GM19023 (cell line): ENCODE measurements around the gene FOXD4L3.
"Not testable (repeated sequence)": the region's sequence is repeated elsewhere in the genome, so short reads cannot be mapped to it uniquely, and the experiment has no call there.

ENCODE experiments used
- ATAC-seq: cut with Tn5 transposase; IDR thresholded peaks from one replicate; pipeline ENCODE4 v1.9.1; 2021; ENCODE audit warnings: mild to moderate bottlenecking, moderate library complexity; ENCODE audit not compliant: unreplicated experiment

Gene FOXD4L3

GRCh38 chr9:68302567-68302966, at the start of gene FOXD4L3:
TSS of gene FOXD4L3 (plus strand) at chr9:68302867. CDS start at chr9:68302952, 85 bp downstream.
- ATAC-seq = not testable (repeated sequence)

GRCh38 chr9:68281041-68281440, 21.6 kb upstream of the FOXD4L3 start:
- not testable (repeated sequence) for ATAC-seq

DNA sequence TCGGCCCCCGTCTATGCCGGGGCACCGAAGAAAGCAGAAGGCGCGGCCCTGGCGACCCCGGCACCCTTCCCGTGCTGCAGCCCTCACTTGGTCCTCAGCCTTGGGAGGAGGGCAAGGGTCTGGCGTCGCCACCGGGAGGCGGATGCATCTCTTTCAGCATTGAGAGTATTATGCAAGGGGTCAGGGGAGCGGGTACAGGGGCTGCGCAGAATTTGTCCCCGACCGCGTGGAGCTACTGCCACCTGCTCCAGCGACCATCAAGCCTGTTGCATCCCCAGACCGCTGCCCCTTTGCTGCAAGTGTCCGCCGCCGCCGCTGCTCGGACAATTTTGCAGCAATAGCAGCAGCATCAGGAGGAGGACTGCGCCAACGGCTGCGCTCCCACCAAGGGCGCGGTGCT, 1.1 kb downstream of the FOXD4L3 start:
- not testable (repeated sequence) for ATAC-seq

GRCh38 chr9:68304212-68304611, 1.5 kb downstream of the FOXD4L3 start:
- ATAC-seq = not testable (repeated sequence)

DNA sequence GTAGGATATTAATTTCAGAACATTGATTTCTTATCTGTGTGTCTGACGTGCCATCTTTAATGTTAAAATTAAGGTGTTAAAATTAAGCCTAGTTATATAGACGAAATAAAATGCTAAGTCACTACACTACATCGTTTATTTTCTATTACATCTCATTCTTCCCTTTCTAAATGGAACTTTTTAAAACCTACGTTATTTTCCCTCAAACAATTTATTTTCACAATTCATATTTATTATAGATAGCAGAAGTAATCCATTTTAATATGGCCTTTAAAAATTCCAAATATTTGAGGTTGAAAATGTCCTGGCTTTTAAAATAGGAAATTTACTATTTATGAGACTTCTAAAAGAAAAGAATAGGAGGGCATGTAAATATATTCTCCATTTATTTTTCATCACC, 2.1 kb downstream of the FOXD4L3 start:
- not testable (repeated sequence) for ATAC-seq

- ATAC-seq = not testable (repeated sequence)
Measured at GRCh38 chr9:68305680-68306285, 3.1 kb downstream of the FOXD4L3 start.

DNA sequence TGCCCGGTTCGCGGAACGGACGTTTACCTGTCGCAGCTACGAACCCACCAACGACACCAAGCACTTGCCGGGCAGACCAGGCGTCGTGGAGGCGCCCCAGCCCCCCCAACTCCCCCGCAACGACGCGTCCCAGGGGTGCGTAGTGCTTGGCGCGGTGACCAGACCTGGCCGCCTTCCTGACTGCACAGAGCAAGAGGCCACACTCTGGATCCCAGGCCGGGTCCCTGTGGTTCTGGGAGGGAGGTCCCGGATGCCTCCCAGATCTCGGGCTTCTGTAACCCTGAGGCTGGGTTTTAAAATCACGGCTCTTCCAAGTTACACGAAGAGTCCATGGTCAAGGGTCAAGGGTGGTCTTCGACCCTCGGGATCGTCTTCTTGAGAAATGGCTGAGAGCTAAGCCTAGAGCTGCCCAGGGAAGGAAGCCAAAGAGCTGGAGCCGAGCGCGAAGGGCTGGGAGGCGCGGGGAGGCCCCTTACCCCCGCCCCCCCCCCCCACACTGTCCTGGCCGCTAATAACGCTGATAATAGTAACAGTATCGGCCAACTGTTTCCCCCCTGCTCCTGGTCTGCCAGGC, 3.8 kb downstream of the FOXD4L3 start:
- not testable (repeated sequence) for ATAC-seq

DNA sequence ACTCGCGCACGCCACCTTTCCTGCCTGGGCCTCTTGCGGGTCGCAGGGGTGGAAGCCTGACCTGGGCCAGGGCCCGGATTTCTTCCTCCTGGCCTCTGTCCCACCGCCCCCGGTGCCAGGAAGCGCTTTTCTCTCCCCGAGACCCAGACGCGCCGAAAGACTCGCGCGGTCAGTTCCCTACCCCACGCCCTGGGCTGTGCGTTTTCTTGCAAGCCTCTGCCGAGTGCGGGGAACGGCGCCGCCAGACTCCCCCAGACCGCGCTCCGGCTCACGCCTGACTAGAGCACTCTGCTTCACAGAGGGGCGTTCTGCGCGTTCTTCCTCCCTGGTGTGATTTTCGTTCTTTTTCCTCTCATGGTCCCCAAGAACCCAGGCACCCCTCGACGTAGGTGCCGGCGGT, 4.5 kb downstream of the FOXD4L3 start:
- not testable (repeated sequence) for ATAC-seq

DNA sequence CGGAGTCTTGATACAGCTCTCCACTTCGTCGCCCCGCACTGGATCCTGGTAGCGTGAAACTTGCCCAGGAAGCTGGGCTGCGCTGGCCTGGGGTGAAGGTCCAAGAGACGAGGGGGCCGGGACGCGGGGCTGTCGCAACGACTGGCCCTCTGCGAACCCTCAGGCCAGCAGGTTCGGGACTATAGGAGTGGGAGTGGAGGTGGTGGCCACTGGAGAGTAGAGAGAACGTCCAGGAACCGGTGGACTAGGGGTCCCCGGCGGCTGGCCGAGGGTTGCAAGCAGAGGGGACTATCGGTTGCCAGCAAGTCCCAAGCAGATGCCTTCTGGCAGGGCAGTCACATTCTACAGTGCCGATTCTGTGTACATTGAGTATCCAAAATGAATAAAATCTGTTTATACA, 5.0 kb downstream of the FOXD4L3 start:
- not testable (repeated sequence) for ATAC-seq

- not testable (repeated sequence) for ATAC-seq
Measured at GRCh38 chr9:68311208-68311607, 8.5 kb downstream of the FOXD4L3 start.

DNA sequence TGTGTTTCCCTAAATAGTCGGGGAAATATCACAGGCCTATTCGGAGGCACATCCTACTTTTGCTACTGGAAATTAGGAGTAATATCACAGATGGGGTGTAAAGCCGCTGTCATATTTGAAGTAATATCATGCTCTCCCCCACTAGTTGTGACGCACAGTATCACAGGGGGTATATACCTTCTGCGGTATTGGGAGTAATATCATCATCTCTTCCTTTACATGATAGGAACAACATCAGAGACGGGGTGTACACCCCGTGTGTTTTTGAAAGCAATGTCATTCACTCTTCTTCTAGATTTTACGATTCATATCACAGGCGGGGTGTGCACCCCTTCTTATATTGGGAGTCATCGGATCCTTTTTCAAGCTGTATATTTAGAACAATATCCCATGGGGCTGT, 15.5 kb downstream of the FOXD4L3 start:
- ATAC-seq = not testable (repeated sequence)

DNA sequence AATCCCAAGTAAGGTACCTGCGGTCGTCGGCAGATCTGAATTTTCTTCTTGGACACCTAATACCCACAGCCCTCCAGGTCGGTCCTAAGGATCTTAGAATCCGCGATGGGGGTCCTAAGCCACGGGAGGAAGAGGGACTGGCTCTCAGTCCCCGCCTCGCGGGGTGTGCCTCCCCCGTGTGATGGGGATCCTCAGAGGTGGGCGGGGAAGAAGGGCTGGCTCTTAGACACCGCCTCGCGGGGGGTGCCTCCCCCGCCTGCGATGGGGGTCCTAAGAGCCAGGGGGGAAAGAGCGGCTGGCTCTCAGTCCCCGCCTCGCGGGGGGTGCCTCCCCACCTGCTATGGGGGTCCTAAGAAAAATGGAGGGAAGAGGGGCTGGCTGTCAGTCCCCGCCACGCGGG, 21.1 kb downstream of the FOXD4L3 start:
- ATAC-seq = not testable (repeated sequence)

DNA sequence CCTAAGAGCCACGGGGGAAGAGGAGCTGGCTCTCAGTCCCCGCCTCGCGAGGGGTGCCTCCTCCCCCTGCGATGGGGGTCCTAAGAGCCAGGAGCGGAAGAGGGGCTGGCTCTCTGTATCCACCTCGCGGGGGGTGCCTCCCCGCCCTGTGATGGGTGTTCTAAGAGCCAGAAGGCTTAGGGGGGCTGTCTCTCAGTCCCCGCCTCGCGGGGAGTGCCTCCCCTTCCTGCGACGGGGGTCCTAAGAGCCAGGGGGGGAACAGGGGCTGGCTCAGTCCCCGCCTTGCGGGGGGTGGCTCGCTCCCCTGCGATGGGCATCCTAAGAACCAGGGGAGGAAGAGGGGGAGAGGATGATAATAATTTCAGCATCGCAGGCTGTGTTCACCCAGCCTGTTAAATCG, 21.9 kb downstream of the FOXD4L3 start:
- ATAC-seq = not testable (repeated sequence)

- ATAC-seq = not testable (repeated sequence)
Measured at GRCh38 chr9:68329106-68329505, 26.4 kb downstream of the FOXD4L3 start.

DNA sequence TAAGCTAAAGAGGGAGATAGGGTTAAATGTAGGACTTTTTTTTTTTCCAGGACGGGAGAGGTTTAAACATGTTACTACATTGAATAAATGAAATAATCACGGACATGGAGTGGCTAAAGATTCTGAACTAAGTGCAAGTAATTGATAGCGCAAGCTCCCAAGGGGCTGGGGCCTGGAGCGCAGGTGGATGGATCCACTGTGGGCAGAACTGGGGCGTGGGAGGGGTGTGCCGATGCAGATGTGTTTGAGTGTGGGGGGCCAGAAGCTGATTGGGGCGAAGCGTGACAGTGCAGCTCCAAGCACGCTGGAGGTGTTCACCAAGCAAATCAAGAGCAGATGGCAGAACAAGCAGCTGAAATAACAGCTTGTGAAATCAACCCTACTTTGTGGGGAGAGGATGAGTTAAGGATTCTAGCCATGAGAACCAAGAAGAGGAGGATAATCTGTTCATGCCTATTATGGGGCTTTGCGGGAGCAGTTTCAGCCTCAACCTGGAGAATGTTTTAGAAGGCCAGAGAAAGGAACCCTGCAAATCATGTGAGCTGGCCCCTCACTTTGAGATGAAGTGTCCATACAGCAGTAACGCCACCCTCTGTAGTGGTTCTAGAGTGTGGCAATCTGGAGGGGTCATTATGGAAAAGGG, 28.0 kb downstream of the FOXD4L3 start:
- not testable (repeated sequence) for ATAC-seq

DNA sequence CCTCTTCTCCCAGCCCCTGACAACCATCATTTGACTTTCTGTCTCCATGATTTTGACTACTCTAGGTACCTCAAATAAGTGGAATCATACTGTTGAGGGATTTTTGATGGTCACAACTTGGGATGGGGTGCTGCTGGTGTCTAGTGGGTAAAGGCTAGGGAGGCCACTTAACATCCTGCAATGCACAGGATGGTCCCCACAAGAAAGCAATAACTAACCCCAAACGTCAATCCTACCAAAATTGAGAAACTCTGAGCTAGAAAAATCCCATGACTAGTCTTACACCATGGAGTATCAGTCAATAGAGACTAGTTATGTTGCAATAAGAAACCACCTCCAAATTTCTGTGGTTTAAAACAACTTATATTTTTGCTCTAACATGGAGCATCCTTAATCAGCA, 29.5 kb downstream of the FOXD4L3 start:
- ATAC-seq = not testable (repeated sequence)

GRCh38 chr9:68335935-68336334, 33.3 kb downstream of the FOXD4L3 start:
- ATAC-seq = not testable (repeated sequence)

- not testable (repeated sequence) for ATAC-seq
Measured at GRCh38 chr9:68336639-68337339, 34.1 kb downstream of the FOXD4L3 start.

- ATAC-seq = not testable (repeated sequence)
Measured at GRCh38 chr9:68338000-68338399, 35.3 kb downstream of the FOXD4L3 start.

DNA sequence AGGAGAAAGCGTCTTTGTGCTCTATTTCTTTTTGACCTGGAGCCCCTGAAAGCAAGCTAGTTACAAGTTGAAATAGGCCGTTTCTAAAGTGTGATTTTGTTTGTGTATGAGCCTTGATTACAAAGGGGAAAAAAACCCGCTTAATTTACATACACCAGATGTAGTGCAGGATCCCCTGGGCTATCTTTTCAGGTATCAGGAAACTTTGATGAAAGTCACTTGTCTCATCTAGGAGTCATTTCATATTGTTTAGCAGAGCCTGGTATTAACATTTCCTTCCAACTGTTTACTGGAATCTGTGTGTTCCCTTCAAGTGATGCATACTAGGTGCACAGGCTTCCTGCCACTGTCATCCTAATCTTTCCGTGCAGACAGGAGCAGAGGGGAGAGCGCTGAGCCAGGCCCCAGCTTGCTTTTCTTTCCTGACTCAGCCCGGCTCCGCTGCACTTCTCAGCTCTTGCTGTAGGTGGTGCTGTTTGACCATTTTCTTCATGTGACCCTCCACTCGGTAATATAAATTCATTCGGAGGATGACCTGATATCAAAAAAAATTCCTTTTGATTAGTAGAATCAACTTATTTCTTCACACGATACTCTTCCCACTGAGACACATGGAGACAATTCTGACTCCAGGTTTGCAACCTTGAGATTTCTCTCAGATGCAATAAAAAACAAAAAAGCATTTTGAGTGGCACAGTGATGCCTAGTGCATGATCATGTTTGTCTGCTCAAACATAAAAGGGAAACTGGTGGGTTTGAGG, 39.8 kb downstream of the FOXD4L3 start:
- ATAC-seq = peak; percentile 92

DNA sequence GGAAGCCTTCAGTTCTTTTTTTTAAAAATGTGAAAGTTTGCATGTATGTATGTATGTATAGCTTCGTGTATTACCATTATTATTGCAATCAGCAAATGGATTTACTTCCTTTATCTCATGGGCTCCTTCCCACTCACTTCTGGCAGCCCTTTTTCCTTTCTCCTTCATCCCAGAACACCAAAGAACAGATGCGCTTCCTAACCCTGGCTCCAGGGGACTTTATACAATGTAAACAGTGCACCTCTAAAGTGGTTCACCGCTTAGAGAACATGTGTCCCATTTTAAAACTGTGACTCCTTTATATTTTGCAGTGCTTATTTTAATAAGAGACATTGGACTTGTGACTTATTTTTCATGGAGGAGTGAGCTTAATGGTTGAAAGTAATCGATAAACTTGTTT, 40.6 kb downstream of the FOXD4L3 start:
- ATAC-seq = not testable (repeated sequence)
